ENCODE data around the gene NOXA1. TPM values are rescaled to one million over a fixed set of nuclear protein-coding genes. Genes with fewer than 3 reads are reported as not detected.
"Not testable (repeated sequence)": the region's sequence is repeated elsewhere in the genome, so short reads cannot be mapped to it uniquely, and the experiment has no call there.

The NOXA1 gene
- polyA plus RNA-seq, 3 donors, result 4.8 to 15.9 (median 6.0) TPM

- no peak for DNase-seq (ENCODE audit: extremely low read depth in 1 of 11, low read depth in 9 of 11, low spot score in 4 of 11)
These were observed 34.4 kb downstream of the NOXA1 start for GRCh38 chr9:137457406-137458193.

GRCh38 chr9:137458194-137459151 lies 35.3 kb downstream of the NOXA1 start:
- DNase-seq (ENCODE audit: extremely low read depth in 1 of 11, low read depth in 9 of 11, low spot score in 4 of 11), result no peak

- peak; percentile 81 to 94 (median 87) for DNase-seq (ENCODE audit: extremely low read depth in 1 of 11, low read depth in 9 of 11, low spot score in 4 of 11)
These were observed 36.0 kb downstream of the NOXA1 start, which contains the start of gene NSMF for GRCh38 chr9:137459152-137459600. TSS of gene NSMF (minus strand) at chr9:137459334. CDS start at chr9:137459102, 232 bp downstream.

- DNase-seq (ENCODE audit: extremely low read depth in 1 of 11, low read depth in 9 of 11, low spot score in 4 of 11), result no peak
These were observed 36.6 kb downstream of the NOXA1 start for GRCh38 chr9:137459601-137460362.

GRCh38 chr9:137460363-137461315 lies 37.4 kb downstream of the NOXA1 start:
- DNase-seq (ENCODE audit: extremely low read depth in 1 of 11, low read depth in 9 of 11, low spot score in 4 of 11), result no peak

GRCh38 chr9:137461316-137461662 lies 38.1 kb downstream of the NOXA1 start:
- no peak for DNase-seq (ENCODE audit: extremely low read depth in 1 of 11, low read depth in 9 of 11, low spot score in 4 of 11)

GRCh38 chr9:137461663-137462395 lies 38.6 kb downstream of the NOXA1 start:
- DNase-seq (ENCODE audit: extremely low read depth in 1 of 11, low read depth in 9 of 11, low spot score in 4 of 11), result no peak

- no peak for DNase-seq (ENCODE audit: extremely low read depth in 1 of 11, low read depth in 9 of 11, low spot score in 4 of 11)
These were observed 39.3 kb downstream of the NOXA1 start for GRCh38 chr9:137462396-137462985.

- no peak for DNase-seq (ENCODE audit: extremely low read depth in 1 of 11, low read depth in 9 of 11, low spot score in 4 of 11)
These were observed 40.1 kb downstream of the NOXA1 start for GRCh38 chr9:137462986-137463930.

GRCh38 chr9:137463931-137464290 lies 40.7 kb downstream of the NOXA1 start:
- no peak for DNase-seq (ENCODE audit: extremely low read depth in 1 of 11, low read depth in 9 of 11, low spot score in 4 of 11)

- DNase-seq (ENCODE audit: extremely low read depth in 1 of 11, low read depth in 9 of 11, low spot score in 4 of 11), result no peak
These were observed 41.3 kb downstream of the NOXA1 start for GRCh38 chr9:137464291-137464999.

- DNase-seq (ENCODE audit: extremely low read depth in 1 of 11, low read depth in 9 of 11, low spot score in 4 of 11), result no peak
These were observed 42.0 kb downstream of the NOXA1 start for GRCh38 chr9:137465000-137465719.

GRCh38 chr9:137465720-137466388 lies 42.7 kb downstream of the NOXA1 start:
- no peak for DNase-seq (ENCODE audit: extremely low read depth in 1 of 11, low read depth in 9 of 11, low spot score in 4 of 11)

GRCh38 chr9:137466389-137467085 lies 43.3 kb downstream of the NOXA1 start:
- not testable (repeated sequence) for DNase-seq (ENCODE audit: extremely low read depth in 1 of 11, low read depth in 9 of 11, low spot score in 4 of 11)
